ENCODE data around the gene HOXD13.

DNA sequence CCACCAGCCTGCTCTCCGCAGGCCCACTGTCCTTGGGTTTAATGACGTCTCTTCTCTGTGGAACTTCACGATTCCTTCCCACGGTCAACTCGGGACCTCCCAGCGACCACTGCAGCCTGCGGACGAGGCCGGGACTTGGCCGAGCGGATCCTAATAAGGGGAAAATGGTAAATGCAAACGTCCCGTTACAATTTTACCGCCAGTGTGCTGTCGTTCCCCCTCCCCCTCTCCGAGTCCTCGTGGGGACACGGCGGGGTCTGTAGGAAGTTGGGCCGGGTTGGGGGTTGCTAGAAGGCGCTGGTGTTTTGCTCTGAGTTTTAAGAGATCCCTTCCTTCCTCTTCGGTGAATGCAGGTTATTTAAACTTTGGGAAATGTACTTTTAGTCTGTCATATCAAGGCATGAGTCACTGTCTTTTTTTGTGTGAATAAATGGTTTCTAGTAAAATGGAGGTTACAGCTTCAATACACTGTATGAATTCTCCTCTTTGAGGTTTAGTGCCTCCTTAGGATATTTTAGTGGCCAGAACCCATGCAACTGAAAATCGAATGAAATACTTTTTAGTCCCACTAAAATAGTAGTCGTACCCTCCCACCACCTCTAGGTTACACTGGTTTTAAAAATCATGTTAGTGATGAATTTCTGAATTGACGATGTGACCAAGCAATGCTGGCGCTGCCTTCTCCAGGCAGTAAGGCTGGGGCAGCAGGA, 16.8 kb downstream of the HOXD13 start:
- TF ChIP-seq CTCF (IDR thresholded peaks at IDR 0.05) (no peak), POLR2A (IDR thresholded peaks at IDR 0.05) (no peak)
